Measurements from ENCODE around the gene TMEM161B. TPM values are rescaled to one million over a fixed set of nuclear protein-coding genes. Genes with fewer than 3 reads are reported as not detected.
"Not testable (repeated sequence)": the region's sequence is repeated elsewhere in the genome, so short reads cannot be mapped to it uniquely, and the experiment has no call there.

The TMEM161B gene
- total RNA-seq, 5 donors from 2014 or later (not counting 1 experiment from before 2014, with no cell fraction given): 24.4 to 28.9 (median 28.2) TPM

DNA sequence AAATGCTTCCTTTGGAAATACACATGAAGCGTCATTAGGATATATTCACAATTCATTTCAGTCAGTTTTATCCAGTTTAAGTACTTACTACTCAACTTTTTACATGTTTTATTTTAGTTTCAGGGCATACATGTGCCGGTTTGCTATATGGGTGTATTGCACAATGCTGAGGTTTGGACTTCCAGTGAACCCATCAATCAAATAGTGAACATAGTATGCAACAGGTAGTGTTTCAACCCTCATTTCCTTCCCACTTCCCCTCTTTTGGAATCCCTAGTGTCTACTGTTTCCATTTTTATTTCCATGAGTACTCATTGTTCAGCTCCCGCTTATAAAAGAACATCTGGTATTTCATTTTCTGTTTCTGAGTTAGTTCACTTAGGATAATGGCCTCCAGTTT, 74.7 kb downstream of the TMEM161B start:
- Mint-ChIP-seq H3K27me3 (no peaks in the 10 kb centered on the region), H3K4me1 (no peaks in the 10 kb centered on the region), H3K4me3 (no peak overlapping the region), H3K36me3 (peaks cover 67% of the 10 kb centered on the region), H3K9me3 (peaks cover 0 to 13% (median 8%) of the 10 kb centered on the region in 3 donors), H3K27ac (peak overlapping the region in 1 of 2 donors; percentile 1)
- no CpG with 5 or more reads among the region's 3 CpGs for WGBS (ENCODE audit: insufficient coverage)
- CTCF ChIA-PET: no interaction called here
- H3K27me3 ChIP-seq (replicated peaks in 1 of 2; ENCODE audit: control insufficient read depth in 2 of 2, extremely low read depth in 1 of 2, insufficient read depth in 2 of 2, low read length in 1 of 2): no peaks in the 10 kb centered on the region
- no peak overlapping the region for H3K4me3 ChIP-seq (ENCODE audit: control insufficient read depth in 1 of 2, extremely low read depth in 1 of 2, low read length in 1 of 2)
- peaks cover 0 to 13% of the 10 kb centered on the region in 2 donors for H3K36me3 ChIP-seq (ENCODE audit: control insufficient read depth in 2 of 2, extremely low read depth in 1 of 2, insufficient read depth in 1 of 2, low read length in 1 of 2)
- H3K4me1 ChIP-seq (ENCODE audit: control insufficient read depth in 1 of 2, extremely low read depth in 1 of 2, insufficient read depth in 2 of 2, low read length in 2 of 2): no peaks in the 10 kb centered on the region
- POLR2A ChIA-PET: no interaction called here
- H3K9me3 ChIP-seq: no peaks in the 10 kb centered on the region
- ATAC-seq (replicated peaks in 1 of 4) (no peak), DNase-seq (no peak)
- H3K27ac ChIP-seq (ENCODE audit: low read length): no peak overlapping the region

DNA sequence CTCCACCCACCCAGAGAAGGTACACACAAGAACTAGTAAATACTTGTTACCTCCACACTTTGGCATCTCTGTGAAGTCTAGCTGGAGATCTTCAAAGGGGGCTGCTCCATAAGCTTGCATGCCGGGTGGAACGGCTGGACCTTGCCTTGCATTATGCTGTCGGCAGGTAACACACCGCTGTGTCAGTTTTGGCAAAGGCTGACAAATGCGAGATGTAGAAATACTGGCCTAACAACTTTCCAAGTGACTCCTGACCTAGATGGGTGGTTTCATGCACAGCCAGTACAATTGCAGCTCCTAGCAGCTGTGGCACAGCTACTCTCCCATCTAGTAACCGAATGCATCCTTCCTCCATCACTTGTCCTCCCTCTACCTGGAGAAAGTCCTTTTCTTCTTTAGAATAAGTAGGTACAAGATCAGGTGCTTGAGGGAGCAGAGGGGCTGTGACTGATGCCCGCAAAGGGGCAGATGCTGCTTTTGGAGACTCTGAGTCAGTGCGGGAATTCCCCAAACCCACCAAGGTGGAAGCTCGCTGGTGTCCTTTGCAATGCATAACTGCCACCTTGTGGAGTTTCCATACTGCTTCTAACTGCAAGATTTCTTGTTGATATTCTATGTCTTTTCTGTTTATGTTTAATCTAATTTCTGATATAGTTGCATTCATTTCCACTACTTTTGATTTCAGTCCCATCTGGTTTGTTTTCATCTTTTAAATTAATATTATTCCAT, 78.4 kb downstream of the TMEM161B start:
- no peak overlapping the region for H3K4me3 Mint-ChIP-seq
- peaks cover 68% of the 10 kb centered on the region for H3K36me3 Mint-ChIP-seq
- no peak for DNase-seq
- Histone ChIP-seq H3K4me1 (ENCODE audit: control insufficient read depth in 1 of 2, extremely low read depth in 1 of 2, insufficient read depth in 2 of 2, low read length in 2 of 2) (no peaks in the 10 kb centered on the region), H3K36me3 (ENCODE audit: control insufficient read depth in 2 of 2, extremely low read depth in 1 of 2, insufficient read depth in 1 of 2, low read length in 1 of 2) (peaks cover 0 to 7% of the 10 kb centered on the region in 2 donors), H3K27me3 (replicated peaks in 1 of 2; ENCODE audit: control insufficient read depth in 2 of 2, extremely low read depth in 1 of 2, insufficient read depth in 2 of 2, low read length in 1 of 2) (no peaks in the 10 kb centered on the region), H3K27ac (ENCODE audit: low read length) (no peak overlapping the region), H3K4me3 (ENCODE audit: control insufficient read depth in 1 of 2, extremely low read depth in 1 of 2, low read length in 1 of 2) (no peak overlapping the region), H3K9me3 (no peaks in the 10 kb centered on the region)
- ChIA-PET POLR2A (no interaction called here), CTCF (no interaction called here)
- H3K4me1 Mint-ChIP-seq: no peaks in the 10 kb centered on the region
- no peak for ATAC-seq (replicated peaks in 1 of 4)
- H3K9me3 Mint-ChIP-seq: peaks cover 0 to 20% (median 19%) of the 10 kb centered on the region in 3 donors
- H3K27me3 Mint-ChIP-seq: no peaks in the 10 kb centered on the region
- 93% methylated on average over 6 of the region's 9 CpGs for WGBS (ENCODE audit: insufficient coverage)
- H3K27ac Mint-ChIP-seq: no peak overlapping the region

DNA sequence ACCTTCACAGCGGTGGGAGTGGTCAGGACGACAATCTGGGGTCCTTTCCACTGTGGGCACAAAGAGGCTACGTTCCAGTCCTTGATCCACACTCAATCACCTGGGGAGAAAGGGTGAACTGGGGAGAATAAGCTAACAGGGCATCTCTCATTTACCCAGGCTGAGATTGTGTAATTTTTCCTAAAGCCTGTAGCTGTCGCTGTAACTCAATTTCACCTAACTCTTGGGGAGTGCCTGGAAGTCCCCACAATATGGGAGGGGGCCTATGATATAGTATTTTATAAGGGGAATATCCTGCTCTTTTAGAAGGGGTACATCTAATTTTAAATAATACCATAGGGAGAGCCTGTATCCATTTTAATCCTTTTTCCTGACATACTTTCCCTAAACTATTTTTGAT, 79.2 kb downstream of the TMEM161B start:
- H3K4me3 Mint-ChIP-seq; ATAC-seq (replicated peaks in 1 of 4); H3K36me3 ChIP-seq (ENCODE audit: control insufficient read depth in 2 of 2, extremely low read depth in 1 of 2, insufficient read depth in 1 of 2, low read length in 1 of 2); H3K4me1 Mint-ChIP-seq; H3K4me3 ChIP-seq (ENCODE audit: control insufficient read depth in 1 of 2, extremely low read depth in 1 of 2, low read length in 1 of 2); H3K27me3 ChIP-seq (replicated peaks in 1 of 2; ENCODE audit: control insufficient read depth in 2 of 2, extremely low read depth in 1 of 2, insufficient read depth in 2 of 2, low read length in 1 of 2); H3K27ac Mint-ChIP-seq; H3K9me3 ChIP-seq; DNase-seq; POLR2A ChIA-PET; CTCF ChIA-PET; H3K4me1 ChIP-seq (ENCODE audit: control insufficient read depth in 1 of 2, extremely low read depth in 1 of 2, insufficient read depth in 2 of 2, low read length in 2 of 2); H3K27ac ChIP-seq (ENCODE audit: low read length); H3K27me3 Mint-ChIP-seq: not testable (repeated sequence)
- peaks cover 0 to 20% (median 19%) of the 10 kb centered on the region in 3 donors for H3K9me3 Mint-ChIP-seq
- H3K36me3 Mint-ChIP-seq: peaks cover 64% of the 10 kb centered on the region
- no CpG with 5 or more reads among the region's 4 CpGs for WGBS (ENCODE audit: insufficient coverage)

DNA sequence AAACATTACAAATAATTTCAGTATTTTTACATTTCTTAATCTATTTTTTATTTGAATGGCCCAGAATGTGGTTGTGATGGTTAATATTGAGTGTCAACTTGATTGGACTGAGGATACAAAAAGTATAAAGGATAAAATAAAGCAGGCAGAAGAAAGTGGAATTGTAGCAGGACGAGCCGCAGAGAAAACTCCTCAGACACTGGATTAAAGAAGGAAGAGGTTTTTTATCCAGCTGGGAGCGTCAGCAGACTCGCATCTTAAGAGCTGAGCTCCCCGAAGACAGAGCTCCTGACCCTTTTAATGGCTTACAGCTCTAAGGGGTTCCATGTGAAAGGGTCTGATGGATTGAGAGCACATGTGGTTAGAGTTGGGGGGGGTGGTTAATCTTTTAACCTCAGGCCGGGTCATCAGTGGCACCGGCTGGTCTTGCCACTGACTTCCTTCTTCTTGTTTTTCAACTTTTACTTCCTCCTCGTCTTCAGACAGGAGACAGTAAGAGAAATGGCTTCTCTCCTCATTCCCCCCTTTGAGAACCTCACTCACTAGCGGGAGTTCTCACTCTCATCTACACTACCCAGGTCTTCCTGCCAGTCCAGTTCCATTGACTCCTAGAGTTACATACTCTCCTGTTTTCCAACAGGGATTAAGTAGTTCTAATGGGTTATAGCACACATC, 80.0 kb downstream of the TMEM161B start:
- H3K9me3 ChIP-seq: no peaks in the 10 kb centered on the region
- H3K4me3 ChIP-seq (ENCODE audit: control insufficient read depth in 1 of 2, extremely low read depth in 1 of 2, low read length in 1 of 2): no peak overlapping the region
- whole genome bisulfite sequencing (ENCODE audit: insufficient coverage): 100% methylated on average over 5 of the region's 9 CpGs
- no peak overlapping the region for H3K27ac ChIP-seq (ENCODE audit: low read length)
- DNase-seq (no peak), ATAC-seq (replicated peaks in 1 of 4) (no peak)
- peaks cover 61% of the 10 kb centered on the region for H3K36me3 Mint-ChIP-seq
- ChIA-PET CTCF (no interaction called here), POLR2A (no interaction called here)
- H3K4me1 Mint-ChIP-seq: no peaks in the 10 kb centered on the region
- H3K27me3 Mint-ChIP-seq: no peaks in the 10 kb centered on the region
- peaks cover 0 to 20% (median 19%) of the 10 kb centered on the region in 3 donors for H3K9me3 Mint-ChIP-seq
- no peaks in the 10 kb centered on the region for H3K4me1 ChIP-seq (ENCODE audit: control insufficient read depth in 1 of 2, extremely low read depth in 1 of 2, insufficient read depth in 2 of 2, low read length in 2 of 2)
- H3K36me3 ChIP-seq (ENCODE audit: control insufficient read depth in 2 of 2, extremely low read depth in 1 of 2, insufficient read depth in 1 of 2, low read length in 1 of 2): no peaks in the 10 kb centered on the region
- no peak overlapping the region for H3K27ac Mint-ChIP-seq
- no peaks in the 10 kb centered on the region for H3K27me3 ChIP-seq (replicated peaks in 1 of 2; ENCODE audit: control insufficient read depth in 2 of 2, extremely low read depth in 1 of 2, insufficient read depth in 2 of 2, low read length in 1 of 2)
- H3K4me3 Mint-ChIP-seq: no peak overlapping the region

DNA sequence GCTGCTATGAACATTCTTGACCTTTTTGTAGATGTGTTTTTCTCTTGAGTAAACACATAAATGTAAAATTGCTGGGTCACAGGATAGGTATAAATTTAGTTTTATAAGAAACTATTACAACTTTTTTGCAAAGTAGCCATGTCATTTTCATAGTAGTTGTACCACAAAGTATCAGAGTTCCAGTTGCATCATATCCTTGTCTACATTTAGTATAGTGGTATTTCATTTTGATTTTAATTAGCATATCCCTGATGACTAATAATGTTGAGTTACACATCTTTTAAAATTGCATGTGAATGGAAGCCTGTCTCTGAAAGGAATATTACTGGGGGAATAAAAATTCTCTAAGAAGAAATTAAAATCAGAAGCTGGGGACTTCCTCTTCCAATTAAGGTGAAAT, 85.4 kb downstream of the TMEM161B start:
- POLR2A ChIA-PET: no interaction called here
- ATAC-seq (replicated peaks in 1 of 4) (no peak), DNase-seq (no peak)
- H3K27me3 ChIP-seq (replicated peaks in 1 of 2; ENCODE audit: control insufficient read depth in 2 of 2, extremely low read depth in 1 of 2, insufficient read depth in 2 of 2, low read length in 1 of 2): no peaks in the 10 kb centered on the region
- Mint-ChIP-seq H3K9me3 (peaks cover 0 to 4% (median 4%) of the 10 kb centered on the region in 3 donors), H3K27me3 (no peaks in the 10 kb centered on the region), H3K36me3 (peaks cover 23% of the 10 kb centered on the region), H3K4me3 (no peak overlapping the region), H3K27ac (no peak overlapping the region), H3K4me1 (no peaks in the 10 kb centered on the region)
- H3K4me3 ChIP-seq (ENCODE audit: control insufficient read depth in 1 of 2, extremely low read depth in 1 of 2, low read length in 1 of 2): no peak overlapping the region
- H3K27ac ChIP-seq (ENCODE audit: low read length): no peak overlapping the region
- H3K4me1 ChIP-seq (ENCODE audit: control insufficient read depth in 1 of 2, extremely low read depth in 1 of 2, insufficient read depth in 2 of 2, low read length in 2 of 2): no peaks in the 10 kb centered on the region
- no peaks in the 10 kb centered on the region for H3K9me3 ChIP-seq
- CTCF ChIA-PET: no interaction called here
- H3K36me3 ChIP-seq (ENCODE audit: control insufficient read depth in 2 of 2, extremely low read depth in 1 of 2, insufficient read depth in 1 of 2, low read length in 1 of 2): no peaks in the 10 kb centered on the region

DNA sequence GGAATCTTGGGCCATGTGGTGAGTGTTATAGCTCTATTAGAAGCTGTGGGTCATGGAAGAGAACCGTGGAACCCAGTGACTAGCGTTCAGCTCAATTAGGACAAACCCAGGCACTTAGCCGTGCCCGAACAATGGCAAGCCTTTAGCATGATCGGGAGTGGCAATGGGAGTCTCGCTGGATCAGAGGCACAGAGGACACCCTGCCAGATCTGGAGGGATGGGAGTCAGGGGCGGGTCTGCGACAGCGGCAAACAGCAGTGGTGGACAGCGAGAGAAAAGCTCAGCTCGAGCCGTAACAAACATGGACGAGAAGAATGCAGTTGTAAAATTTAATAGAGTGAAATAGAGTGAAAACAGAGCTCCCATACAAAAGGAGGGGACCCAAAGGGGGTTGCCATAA, 91.2 kb downstream of the TMEM161B start:
- H3K27ac Mint-ChIP-seq; H3K4me3 Mint-ChIP-seq; H3K9me3 Mint-ChIP-seq; H3K36me3 Mint-ChIP-seq; DNase-seq; H3K9me3 ChIP-seq; H3K4me1 ChIP-seq (ENCODE audit: control insufficient read depth in 1 of 2, extremely low read depth in 1 of 2, insufficient read depth in 2 of 2, low read length in 2 of 2); ATAC-seq (replicated peaks in 1 of 4); H3K36me3 ChIP-seq (ENCODE audit: control insufficient read depth in 2 of 2, extremely low read depth in 1 of 2, insufficient read depth in 1 of 2, low read length in 1 of 2); H3K4me3 ChIP-seq (ENCODE audit: control insufficient read depth in 1 of 2, extremely low read depth in 1 of 2, low read length in 1 of 2); H3K4me1 Mint-ChIP-seq; H3K27ac ChIP-seq (ENCODE audit: low read length); POLR2A ChIA-PET: not testable (repeated sequence)
- H3K27me3 ChIP-seq (replicated peaks in 1 of 2; ENCODE audit: control insufficient read depth in 2 of 2, extremely low read depth in 1 of 2, insufficient read depth in 2 of 2, low read length in 1 of 2): peaks cover 0 to 15% of the 10 kb centered on the region in 2 experiments
- WGBS (ENCODE audit: insufficient coverage): 94% methylated on average over 10 of the region's 13 CpGs
- CTCF ChIA-PET: interaction anchor here in 1 of 2 donors (0.6 kb wide), 1 partner anchor 206 kb away, joined by 7 read pairs; no protein-coding TSS in a partner anchor
- peaks cover 0 to 16% of the 10 kb centered on the region in 2 donors for H3K27me3 Mint-ChIP-seq
